Upper lobe of left lung (tissue), 4 donors: ENCODE data around the gene LMO7.

Experiments
- EP300 ChIP-seq, 4 donors: sonication (generic); formaldehyde crosslinking; IDR thresholded peaks; one replicate each; pipeline ENCODE4 v1.5.1; 2017; ENCODE audit warnings: antibody characterized with exemption in 4 of 4, control low read depth in 2 of 4
- POLR2A ChIP-seq, 4 donors: fragments of 450-650 bp; IDR thresholded peaks; one replicate each; pipeline ENCODE4 v1.5.1; 2016 to 2017; ENCODE audit warnings: antibody characterized with exemption in 4 of 4, mild to moderate bottlenecking in 2 of 4
- POLR2AphosphoS5 ChIP-seq, 2 donors: sonication (generic); formaldehyde crosslinking; IDR thresholded peaks; one replicate each; pipeline ENCODE4 v1.5.1; 2017; ENCODE audit warnings: antibody characterized with exemption in 2 of 2
- TF ChIP-seq, protein P1 (sequence below), 6 experiments: fragments of 450-650 bp in 4 of 6; fragments of 200-600 bp in 2 of 6; sonication (generic) in 2 of 6; IDR thresholded peaks; one replicate each; pipeline ENCODE4 v1.5.1; 2016 to 2019; ENCODE audit warnings: antibody characterized with exemption in 6 of 6

DNA sequence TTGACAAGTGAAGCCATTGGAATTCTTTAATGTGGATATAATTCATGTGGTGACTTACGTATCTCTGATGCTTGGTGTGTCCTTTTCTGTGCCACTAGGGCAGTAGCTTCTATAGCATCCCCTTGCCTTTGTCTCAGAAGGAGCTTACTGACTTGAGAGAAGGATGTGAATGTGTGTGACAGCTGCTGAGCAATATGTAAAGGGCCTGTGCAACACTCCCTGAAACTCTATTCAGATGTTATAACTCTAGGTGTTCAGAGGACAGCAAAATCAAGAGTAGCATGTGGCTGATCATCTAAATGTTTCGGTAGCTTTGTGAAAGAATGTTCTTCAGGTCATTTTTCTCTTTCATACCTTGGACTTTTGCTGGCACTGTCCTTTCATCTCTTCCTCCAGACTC is 189.5 kb downstream of the LMO7 start:
- TF ChIP-seq, protein P1, sequence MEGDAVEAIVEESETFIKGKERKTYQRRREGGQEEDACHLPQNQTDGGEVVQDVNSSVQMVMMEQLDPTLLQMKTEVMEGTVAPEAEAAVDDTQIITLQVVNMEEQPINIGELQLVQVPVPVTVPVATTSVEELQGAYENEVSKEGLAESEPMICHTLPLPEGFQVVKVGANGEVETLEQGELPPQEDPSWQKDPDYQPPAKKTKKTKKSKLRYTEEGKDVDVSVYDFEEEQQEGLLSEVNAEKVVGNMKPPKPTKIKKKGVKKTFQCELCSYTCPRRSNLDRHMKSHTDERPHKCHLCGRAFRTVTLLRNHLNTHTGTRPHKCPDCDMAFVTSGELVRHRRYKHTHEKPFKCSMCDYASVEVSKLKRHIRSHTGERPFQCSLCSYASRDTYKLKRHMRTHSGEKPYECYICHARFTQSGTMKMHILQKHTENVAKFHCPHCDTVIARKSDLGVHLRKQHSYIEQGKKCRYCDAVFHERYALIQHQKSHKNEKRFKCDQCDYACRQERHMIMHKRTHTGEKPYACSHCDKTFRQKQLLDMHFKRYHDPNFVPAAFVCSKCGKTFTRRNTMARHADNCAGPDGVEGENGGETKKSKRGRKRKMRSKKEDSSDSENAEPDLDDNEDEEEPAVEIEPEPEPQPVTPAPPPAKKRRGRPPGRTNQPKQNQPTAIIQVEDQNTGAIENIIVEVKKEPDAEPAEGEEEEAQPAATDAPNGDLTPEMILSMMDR (IDR thresholded peaks at IDR 0.05): no peak
- no peak for TF ChIP-seq POLR2A (IDR thresholded peaks at IDR 0.05)
- TF ChIP-seq POLR2AphosphoS5 (IDR thresholded peaks at IDR 0.05): no peak
- TF ChIP-seq EP300 (IDR thresholded peaks at IDR 0.05): no peak
